GM23248 (cell line): ENCODE data around the gene LLGL2.

Experiments
- EZH2 ChIP-seq: fragments of 200-600 bp; sonication (generic); IDR thresholded peaks from 2 replicates; pipeline ENCODE4 v1.6.1; 2018; ENCODE audit warnings: antibody characterized with exemption, mild to moderate bottlenecking; ENCODE audit not compliant: insufficient read depth, poor library complexity, severe bottlenecking
- EZH2phosphoT487 ChIP-seq: fragments of 200-600 bp; sonication (generic); IDR thresholded peaks from 2 replicates; pipeline ENCODE4 v1.6.1; 2018; ENCODE audit warnings: antibody characterized with exemption, moderate library complexity, mild to moderate bottlenecking, low read depth; ENCODE audit not compliant: insufficient read depth

GRCh38 chr17:75507733-75508719, 17.5 kb upstream of the LLGL2 start:
- TF ChIP-seq EZH2 (no peak), EZH2phosphoT487 (no peak)
